ENCODE results near the gene ZFAND3. TPM values are rescaled to one million over a fixed set of nuclear protein-coding genes. Genes with fewer than 3 reads are reported as not detected.

ZFAND3 gene
- total RNA-seq, 6 donors from 2014 or later, result 26.2 to 66.4 (median 55.5) TPM

GRCh38 chr6:38021571-38021970 lies 202.0 kb downstream of the ZFAND3 start:
- Histone ChIP-seq H3K4me1 (peaks cover 0 to 8% (median 0%) of the 10 kb centered on the region in 4 donors), H3K27ac (no peak overlapping the region), H3K36me3 (no peaks in the 10 kb centered on the region), H3K27me3 (no peaks in the 10 kb centered on the region), H3K9me3 (no peaks in the 10 kb centered on the region), H3K4me3 (no peak overlapping the region)
- DNase-seq (no peak), ATAC-seq (ENCODE audit: low FRiP score in 2 of 2) (no peak)
- TF ChIP-seq EP300 (IDR thresholded peaks at IDR 0.05) (no peak), CTCF (IDR thresholded peaks at IDR 0.05) (no peak), POLR2AphosphoS5 (IDR thresholded peaks at IDR 0.05) (no peak), POLR2A (IDR thresholded peaks at IDR 0.05) (no peak)
- WGBS, 2 donors, result 52 to 61% methylated on average over 1 of the region's 1 CpG

- ATAC-seq (ENCODE audit: low FRiP score in 2 of 2), result no peak
- no peaks in the 10 kb centered on the region for H3K9me3 ChIP-seq
- H3K27me3 ChIP-seq, result no peaks in the 10 kb centered on the region
- peaks cover 2 to 10% (median 6%) of the 10 kb centered on the region in 4 donors for H3K4me1 ChIP-seq
- TF ChIP-seq POLR2A (IDR thresholded peaks at IDR 0.05) (no peak), EP300 (IDR thresholded peaks at IDR 0.05) (no peak), CTCF (IDR thresholded peaks at IDR 0.05) (no peak), POLR2AphosphoS5 (IDR thresholded peaks at IDR 0.05) (no peak)
- no peaks in the 10 kb centered on the region for H3K36me3 ChIP-seq
- WGBS, 2 donors, result 94 to 100% methylated on average over 1 of the region's 1 CpG
- DNase-seq, result no peak
- H3K27ac ChIP-seq, result no peak overlapping the region
- H3K4me3 ChIP-seq, result no peak overlapping the region
These were observed 203.2 kb downstream of the ZFAND3 start for GRCh38 chr6:38022688-38023087.

GRCh38 chr6:38024908-38025307 lies 205.4 kb downstream of the ZFAND3 start:
- ATAC-seq (ENCODE audit: low FRiP score in 2 of 2) (no peak), DNase-seq (no peak)
- H3K36me3 ChIP-seq, result no peaks in the 10 kb centered on the region

GRCh38 chr6:38025451-38025850 lies 205.9 kb downstream of the ZFAND3 start:
- Histone ChIP-seq H3K27ac (no peak overlapping the region), H3K4me3 (no peak overlapping the region), H3K36me3 (no peaks in the 10 kb centered on the region), H3K27me3 (no peaks in the 10 kb centered on the region), H3K9me3 (no peaks in the 10 kb centered on the region), H3K4me1 (peaks cover 7 to 14% (median 12%) of the 10 kb centered on the region in 4 donors)
- DNase-seq, result no peak
- TF ChIP-seq POLR2A (IDR thresholded peaks at IDR 0.05) (no peak), CTCF (IDR thresholded peaks at IDR 0.05) (no peak), EP300 (IDR thresholded peaks at IDR 0.05) (no peak), POLR2AphosphoS5 (IDR thresholded peaks at IDR 0.05) (no peak)
- no peak for ATAC-seq (ENCODE audit: low FRiP score in 2 of 2)

More at GRCh38 chr6:38024908-38025307, 205.4 kb downstream of the ZFAND3 start:
- Histone ChIP-seq H3K9me3 (no peaks in the 10 kb centered on the region), H3K27me3 (no peaks in the 10 kb centered on the region), H3K4me1 (peaks cover 7 to 16% (median 13%) of the 10 kb centered on the region in 4 donors), H3K27ac (no peak overlapping the region), H3K4me3 (no peak overlapping the region)
- no peak for TF ChIP-seq EP300 (IDR thresholded peaks at IDR 0.05)
- TF ChIP-seq POLR2A (IDR thresholded peaks at IDR 0.05), result no peak
- no peak for TF ChIP-seq CTCF (IDR thresholded peaks at IDR 0.05)

- Histone ChIP-seq H3K27me3 (no peaks in the 10 kb centered on the region), H3K9me3 (no peaks in the 10 kb centered on the region), H3K27ac (no peak overlapping the region), H3K36me3 (no peaks in the 10 kb centered on the region), H3K4me3 (no peak overlapping the region), H3K4me1 (peaks cover 7 to 14% (median 11%) of the 10 kb centered on the region in 4 donors)
- ATAC-seq (ENCODE audit: low FRiP score in 2 of 2) (no peak), DNase-seq (no peak)
- WGBS, 2 donors, result 58 to 67% methylated on average over 2 of the region's 2 CpGs
- no peak for TF ChIP-seq CTCF (IDR thresholded peaks at IDR 0.05)
- no peak for TF ChIP-seq POLR2A (IDR thresholded peaks at IDR 0.05)
- no peak for TF ChIP-seq EP300 (IDR thresholded peaks at IDR 0.05)
These were observed 208.3 kb downstream of the ZFAND3 start for GRCh38 chr6:38027685-38028373.

Data from upper lobe of left lung (tissue), 6 donors.